Measurements from ENCODE around the gene ERCC5.

- TF ChIP-seq FOXA1 (IDR thresholded peaks at IDR 0.05) = no peak
- no peak for TF ChIP-seq CTCF (IDR thresholded peaks at IDR 0.05; ENCODE audit: low read depth, low read length, missing input control)
Observed at GRCh38 chr13:102816708-102817107, 29.1 kb upstream of the ERCC5 start.
